COLO668 (cell line): ENCODE results near the gene C16orf95.

Experiments used
- DNase-seq: peaks from one replicate; lab custom pipeline; 2025; ENCODE audit not compliant: unreplicated experiment; lab: John Stamatoyannopoulos, UW

Gene C16orf95

GRCh38 chr16:87319997-87320491 is 2.9 kb upstream of the C16orf95 start:
- no peak for DNase-seq

GRCh38 chr16:87319011-87319410 is 1.8 kb upstream of the C16orf95 start:
- DNase-seq = no peak

- peak; percentile 51 for DNase-seq
Observed at GRCh38 chr16:87317750-87318644, 805 bp upstream of the C16orf95 start.

GRCh38 chr16:87316450-87316922 is 706 bp downstream of the C16orf95 start:
- no peak for DNase-seq

- no peak for DNase-seq
Observed at GRCh38 chr16:87314990-87315420, 2.2 kb downstream of the C16orf95 start.

- DNase-seq = no peak
Observed at GRCh38 chr16:87312008-87312407, 5.2 kb downstream of the C16orf95 start.

- no peak for DNase-seq
Observed at GRCh38 chr16:87311387-87311786, 5.8 kb downstream of the C16orf95 start.

- DNase-seq = no peak
Observed at GRCh38 chr16:87310610-87311009, 6.6 kb downstream of the C16orf95 start.

GRCh38 chr16:87309620-87310525 is 7.3 kb downstream of the C16orf95 start:
- DNase-seq = no peak

- DNase-seq = no peak
Observed at GRCh38 chr16:87308826-87309225, 8.4 kb downstream of the C16orf95 start.

GRCh38 chr16:87306516-87306915 is 10.7 kb downstream of the C16orf95 start:
- DNase-seq = no peak

GRCh38 chr16:87305505-87306391 is 11.4 kb downstream of the C16orf95 start:
- no peak for DNase-seq

- no peak for DNase-seq
Observed at GRCh38 chr16:87304951-87305350, 12.2 kb downstream of the C16orf95 start.

GRCh38 chr16:87303962-87304521 is 13.2 kb downstream of the C16orf95 start:
- no peak for DNase-seq

- DNase-seq = no peak
Observed at GRCh38 chr16:87303431-87303930, 13.7 kb downstream of the C16orf95 start.

GRCh38 chr16:87298857-87299465 is 18.2 kb downstream of the C16orf95 start:
- no peak for DNase-seq

GRCh38 chr16:87297918-87298631 is 19.1 kb downstream of the C16orf95 start:
- DNase-seq = peak; percentile 18

- no peak for DNase-seq
Observed at GRCh38 chr16:87297407-87297806, 19.8 kb downstream of the C16orf95 start.
